Measurements from ENCODE around the gene MBNL1. TPM values are rescaled to one million over a fixed set of nuclear protein-coding genes. Genes with fewer than 3 reads are reported as not detected.

Gene MBNL1
- total and polyA plus RNA-seq, 2 of the 4 experiments (the other 2 are of a cell fraction), result 127 to 664 TPM

DNA sequence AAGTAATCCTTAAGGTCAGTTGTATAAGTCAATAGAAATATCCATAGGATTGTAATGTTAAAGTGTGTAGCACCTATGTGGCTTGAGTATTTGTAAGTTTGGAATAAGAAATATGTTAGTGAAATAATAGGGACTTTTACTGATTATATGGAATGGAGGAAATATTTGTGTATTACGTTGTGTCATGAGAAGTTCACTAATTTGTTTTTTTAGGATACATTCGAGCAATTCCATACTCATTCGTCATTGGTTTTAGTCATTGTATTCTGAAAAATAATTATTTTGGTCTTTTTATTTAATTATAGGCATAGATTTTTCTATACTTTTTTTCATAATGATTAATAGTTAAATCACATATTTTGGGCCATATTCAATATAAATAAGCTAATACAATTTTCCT is 21.0 kb downstream of the MBNL1 start:
- no peak for DNase-seq
- no peak for TF ChIP-seq NFE2L2 (IDR thresholded peaks at IDR 0.05; ENCODE audit: low read depth, low read length)
- TF ChIP-seq MAFK (IDR thresholded peaks at IDR 0.05; ENCODE audit: low read depth, low read length), result no peak
- TF ChIP-seq, protein P1, sequence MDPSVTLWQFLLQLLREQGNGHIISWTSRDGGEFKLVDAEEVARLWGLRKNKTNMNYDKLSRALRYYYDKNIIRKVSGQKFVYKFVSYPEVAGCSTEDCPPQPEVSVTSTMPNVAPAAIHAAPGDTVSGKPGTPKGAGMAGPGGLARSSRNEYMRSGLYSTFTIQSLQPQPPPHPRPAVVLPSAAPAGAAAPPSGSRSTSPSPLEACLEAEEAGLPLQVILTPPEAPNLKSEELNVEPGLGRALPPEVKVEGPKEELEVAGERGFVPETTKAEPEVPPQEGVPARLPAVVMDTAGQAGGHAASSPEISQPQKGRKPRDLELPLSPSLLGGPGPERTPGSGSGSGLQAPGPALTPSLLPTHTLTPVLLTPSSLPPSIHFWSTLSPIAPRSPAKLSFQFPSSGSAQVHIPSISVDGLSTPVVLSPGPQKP (IDR thresholded peaks at IDR 0.05; ENCODE audit: borderline replicate concordance, low read depth, low read length), result no peak
- no peak for TF ChIP-seq MXI1 (IDR thresholded peaks at IDR 0.05; ENCODE audit: borderline replicate concordance, low read depth, low read length)
- TF ChIP-seq RCOR1 (IDR thresholded peaks at IDR 0.05; ENCODE audit: insufficient replicate concordance, low read length), result no peak
- TF ChIP-seq FOS (IDR thresholded peaks at IDR 0.05; ENCODE audit: low read depth, low read length), result no peak
- TF ChIP-seq RFX5 (IDR thresholded peaks at IDR 0.05; ENCODE audit: low read depth, low read length), result no peak
- no peak for TF ChIP-seq CHD1 (IDR thresholded peaks at IDR 0.05; ENCODE audit: low read depth, low read length)
- no peak for TF ChIP-seq MAZ (IDR thresholded peaks at IDR 0.05; ENCODE audit: borderline replicate concordance, low read depth, low read length)
- no peak for TF ChIP-seq BHLHE40 (IDR thresholded peaks at IDR 0.05; ENCODE audit: low read depth, low read length)
- no peak for TF ChIP-seq SMC3 (IDR thresholded peaks at IDR 0.05; ENCODE audit: low read depth, low read length)
- TF ChIP-seq, protein P2, sequence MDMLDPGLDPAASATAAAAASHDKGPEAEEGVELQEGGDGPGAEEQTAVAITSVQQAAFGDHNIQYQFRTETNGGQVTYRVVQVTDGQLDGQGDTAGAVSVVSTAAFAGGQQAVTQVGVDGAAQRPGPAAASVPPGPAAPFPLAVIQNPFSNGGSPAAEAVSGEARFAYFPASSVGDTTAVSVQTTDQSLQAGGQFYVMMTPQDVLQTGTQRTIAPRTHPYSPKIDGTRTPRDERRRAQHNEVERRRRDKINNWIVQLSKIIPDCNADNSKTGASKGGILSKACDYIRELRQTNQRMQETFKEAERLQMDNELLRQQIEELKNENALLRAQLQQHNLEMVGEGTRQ (IDR thresholded peaks at IDR 0.05; ENCODE audit: low read depth, low read length), result no peak
- TF ChIP-seq POLR2A (IDR thresholded peaks at IDR 0.05; ENCODE audit: low read depth, low read length), result no peak
- TF ChIP-seq CEBPB (IDR thresholded peaks at IDR 0.05; ENCODE audit: low read depth, low read length), result no peak
- no peak for TF ChIP-seq RAD21 (IDR thresholded peaks at IDR 0.05; ENCODE audit: low read length)
- TF ChIP-seq, protein P3, sequence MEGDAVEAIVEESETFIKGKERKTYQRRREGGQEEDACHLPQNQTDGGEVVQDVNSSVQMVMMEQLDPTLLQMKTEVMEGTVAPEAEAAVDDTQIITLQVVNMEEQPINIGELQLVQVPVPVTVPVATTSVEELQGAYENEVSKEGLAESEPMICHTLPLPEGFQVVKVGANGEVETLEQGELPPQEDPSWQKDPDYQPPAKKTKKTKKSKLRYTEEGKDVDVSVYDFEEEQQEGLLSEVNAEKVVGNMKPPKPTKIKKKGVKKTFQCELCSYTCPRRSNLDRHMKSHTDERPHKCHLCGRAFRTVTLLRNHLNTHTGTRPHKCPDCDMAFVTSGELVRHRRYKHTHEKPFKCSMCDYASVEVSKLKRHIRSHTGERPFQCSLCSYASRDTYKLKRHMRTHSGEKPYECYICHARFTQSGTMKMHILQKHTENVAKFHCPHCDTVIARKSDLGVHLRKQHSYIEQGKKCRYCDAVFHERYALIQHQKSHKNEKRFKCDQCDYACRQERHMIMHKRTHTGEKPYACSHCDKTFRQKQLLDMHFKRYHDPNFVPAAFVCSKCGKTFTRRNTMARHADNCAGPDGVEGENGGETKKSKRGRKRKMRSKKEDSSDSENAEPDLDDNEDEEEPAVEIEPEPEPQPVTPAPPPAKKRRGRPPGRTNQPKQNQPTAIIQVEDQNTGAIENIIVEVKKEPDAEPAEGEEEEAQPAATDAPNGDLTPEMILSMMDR (conservative IDR thresholded peaks at IDR 0.05; ENCODE audit: low read depth, low read length), result no peak
- Histone ChIP-seq H3K4me2 (ENCODE audit: low read depth, low read length) (0 out of 2 replicates have a peak overlapping the region, but pooled peaks have one; percentile 36), H2BK5ac (ENCODE audit: low read depth, low read length, poor library complexity, severe bottlenecking) (peak overlapping the region; percentile 79), H4K5ac (ENCODE audit: low read depth, low read length) (no peak overlapping the region), H2BK120ac (ENCODE audit: low read depth, low read length) (no peak overlapping the region), H3K56ac (ENCODE audit: extremely low read depth, insufficient read depth, low read length) (no peak overlapping the region), H4K8ac (ENCODE audit: low read depth in 2 of 2, low read length in 2 of 2) (no peak overlapping the region), H2AK5ac (ENCODE audit: low read depth, low read length) (no peak overlapping the region), H2AK9ac (replicated peaks; ENCODE audit: low read depth, low read length, poor library complexity) (no peak overlapping the region), H3K79me1 (ENCODE audit: low read depth in 1 of 2, low read length in 2 of 2) (peaks cover 0 to 30% of the 10 kb centered on the region in 2 experiments; a peak in 2 of 4 replicates), H3K36me3 (ENCODE audit: control insufficient read depth, insufficient read depth, low read length) (no peaks in the 10 kb centered on the region; the same call in 1 of the 2 replicates), H3K9me1 (ENCODE audit: insufficient read depth, low read length) (peaks cover 7% of the 10 kb centered on the region), H3K9me3 (ENCODE audit: control insufficient read depth, insufficient read depth, low read length) (no peaks in the 10 kb centered on the region), H2BK15ac (ENCODE audit: low read depth, low read length) (no peak overlapping the region), H3K23ac (ENCODE audit: low read depth, low read length) (no peak overlapping the region), H3K27me3 (ENCODE audit: control insufficient read depth, insufficient read depth, low read length) (no peaks in the 10 kb centered on the region), H3K14ac (replicated peaks; ENCODE audit: low read depth, low read length) (no peak overlapping the region), H3K27ac (ENCODE audit: insufficient read depth, low read length) (no peak overlapping the region), H4K20me1 (ENCODE audit: insufficient read depth, low read length) (peaks cover 60% of the 10 kb centered on the region), H3K18ac (ENCODE audit: low read depth, low read length) (no peak overlapping the region), H3K9ac (ENCODE audit: low read depth, low read length) (no peak overlapping the region), H3K4ac (ENCODE audit: low read depth, low read length) (no peak overlapping the region), H3K4me3 (ENCODE audit: insufficient read depth, low read depth, low read length) (no peak overlapping the region), H2AFZ (replicated peaks; ENCODE audit: low read length, poor library complexity) (no peak overlapping the region), H2BK20ac (ENCODE audit: low read depth, low read length) (no peak overlapping the region), H3K4me1 (ENCODE audit: control insufficient read depth, insufficient read depth, low read length) (peaks cover 7% of the 10 kb centered on the region; the same call in 1 of the 2 replicates), H4K91ac (ENCODE audit: insufficient read depth, low read depth, low read length) (no peak overlapping the region)
- in situ Hi-C loops (cut with MboI; ENCODE audit: low sequenced_read_pairs) (no loop called here), dilution Hi-C loops (cut with HindIII; ENCODE audit: low sequenced_read_pairs, unreplicated experiment) (no loop called here), intact Hi-C loops (cut with micrococcal nuclease) (no loop called here)
- CTCF ChIA-PET, result no interaction called here
- POLR2A ChIA-PET (ENCODE audit: unreplicated experiment), result no interaction called here
- no TSS peak for BruUV-seq (replicated peaks)
- WGBS, 2 experiments (ENCODE audit: extremely low coverage in 2 of 2, insufficient read length in 1 of 2), result no CpG with 5 or more reads among the region's 3 CpGs
- ATAC-seq (ENCODE audit: low read depth), result no peak
